ENCODE data around the gene NRG2. TPM values are rescaled to one million over a fixed set of nuclear protein-coding genes. Genes with fewer than 3 reads are reported as not detected.

The NRG2 gene
- total and polyA plus RNA-seq, 8 donors, result 1.2 to 5.2 (median 3.0) TPM

GRCh38 chr5:140083120-140083519 lies 40.0 kb upstream of the NRG2 start:
- Histone ChIP-seq H3K9me3 (no peaks in the 10 kb centered on the region), H3K27me3 (no peaks in the 10 kb centered on the region), H3K4me1 (peaks cover 0 to 6% (median 0%) of the 10 kb centered on the region in 3 donors), H3K27ac (no peak overlapping the region), H3K36me3 (no peaks in the 10 kb centered on the region), H3K4me3 (no peak overlapping the region)
- WGBS, 2 donors, result 65 to 78% methylated on average over 1 of the region's 1 CpG
- intact Hi-C loops (cut with DNase I), result loop anchor here in 1 of 3 donors (5.0 kb wide), 1 partner anchor 69 kb away; no protein-coding TSS in a partner anchor
- ATAC-seq, result no peak
- TF ChIP-seq CTCF (IDR thresholded peaks at IDR 0.05), result no peak
- FAIRE-seq, result no peak
- DNase-seq, result no peak

DNA sequence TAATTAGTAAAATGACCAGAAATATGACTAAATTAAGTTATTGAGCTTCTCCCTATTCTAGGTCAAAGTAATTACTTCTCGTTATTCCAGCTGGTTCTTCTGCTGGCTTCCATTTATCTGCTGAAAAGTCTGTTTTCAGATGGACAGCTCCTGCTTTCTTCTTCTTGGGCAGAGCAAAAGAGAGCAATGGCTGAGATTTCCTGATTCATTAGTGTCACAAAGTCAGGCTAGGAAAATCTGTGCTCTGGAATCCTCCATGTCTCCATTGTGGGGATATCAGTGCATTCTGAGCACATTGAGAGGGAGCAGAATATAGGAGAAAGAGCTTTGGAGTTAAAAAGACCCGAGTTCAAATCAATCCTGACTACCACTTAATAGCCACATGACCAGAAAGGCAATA lies 33.7 kb upstream of the NRG2 start:
- Histone ChIP-seq H3K9me3 (no peaks in the 10 kb centered on the region), H3K27me3 (no peaks in the 10 kb centered on the region), H3K4me3 (no peak overlapping the region), H3K4me1 (no peaks in the 10 kb centered on the region), H3K27ac (no peak overlapping the region), H3K36me3 (no peaks in the 10 kb centered on the region)
- intact Hi-C loops (cut with DNase I), result loop anchor here in 1 of 3 donors (5.0 kb wide), 1 partner anchor 81 kb away; no protein-coding TSS in a partner anchor
- ATAC-seq (no peak), FAIRE-seq (no peak), DNase-seq (no peak)
- WGBS, 2 donors, result 73 to 86% methylated on average over 2 of the region's 2 CpGs
- TF ChIP-seq CTCF (IDR thresholded peaks at IDR 0.05), result no peak

DNA sequence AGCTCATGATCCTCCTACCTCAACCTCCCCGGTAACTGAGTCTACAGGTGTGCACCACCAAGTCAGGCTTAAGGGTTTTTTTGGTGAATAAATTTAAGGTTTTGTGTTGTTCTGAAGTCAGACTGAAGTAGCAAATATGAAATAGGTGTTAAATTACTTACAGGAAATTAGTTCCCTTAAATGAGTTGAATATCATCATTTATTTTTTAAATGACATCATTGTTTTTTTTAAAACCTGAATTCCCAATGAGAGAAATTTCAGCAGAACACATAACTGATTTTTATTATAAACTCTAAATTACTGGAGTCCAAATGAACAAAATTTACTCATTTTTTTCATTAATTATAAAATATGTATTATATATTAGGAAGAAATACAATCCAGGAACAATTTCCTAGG lies 33.0 kb upstream of the NRG2 start:
- intact Hi-C loops (cut with DNase I), result loop anchor here in 1 of 3 donors (5.0 kb wide), 1 partner anchor 81 kb away; no protein-coding TSS in a partner anchor
- WGBS, 2 donors, result 93 to 97% methylated on average over 1 of the region's 1 CpG
- Histone ChIP-seq H3K4me1 (no peaks in the 10 kb centered on the region), H3K27ac (no peak overlapping the region), H3K27me3 (no peaks in the 10 kb centered on the region), H3K36me3 (no peaks in the 10 kb centered on the region), H3K4me3 (no peak overlapping the region), H3K9me3 (no peaks in the 10 kb centered on the region)
- no peak for TF ChIP-seq CTCF (IDR thresholded peaks at IDR 0.05)
- no peak for ATAC-seq
- no peak for DNase-seq
- FAIRE-seq, result peak; percentile 59

DNA sequence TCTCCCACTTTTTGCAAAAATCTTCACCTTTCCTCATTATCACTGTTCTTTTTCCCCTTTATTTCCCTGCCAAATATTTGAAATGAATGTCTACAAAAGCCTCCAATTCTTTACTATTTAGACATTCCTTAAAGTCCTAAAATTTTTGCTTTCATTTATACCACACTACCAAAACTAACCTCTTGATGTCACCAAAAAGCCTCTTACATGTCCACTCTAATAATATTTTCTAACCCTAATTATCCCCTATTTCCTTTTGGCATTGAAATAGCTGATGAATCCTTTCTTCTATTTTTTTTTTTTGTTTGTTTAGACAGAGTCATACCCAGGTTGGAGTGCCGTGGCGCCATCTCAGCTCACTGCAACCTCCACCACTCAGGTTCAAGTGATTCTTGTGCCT lies 32.3 kb upstream of the NRG2 start:
- no peaks in the 10 kb centered on the region for H3K27me3 ChIP-seq
- WGBS, 2 donors, result 53 to 56% methylated on average over 2 of the region's 2 CpGs
- no peak for TF ChIP-seq CTCF (IDR thresholded peaks at IDR 0.05)
- no peak overlapping the region for H3K4me3 ChIP-seq
- no peaks in the 10 kb centered on the region for H3K4me1 ChIP-seq
- DNase-seq (no peak), FAIRE-seq (no peak), ATAC-seq (peak in 2 of 4 donors; percentile 20 to 46)
- intact Hi-C loops (cut with DNase I), result loop anchor here in 1 of 3 donors (5.0 kb wide), 1 partner anchor 82 kb away; no protein-coding TSS in a partner anchor
- H3K9me3 ChIP-seq, result no peaks in the 10 kb centered on the region
- no peak overlapping the region for H3K27ac ChIP-seq
- H3K36me3 ChIP-seq, result no peaks in the 10 kb centered on the region

DNA sequence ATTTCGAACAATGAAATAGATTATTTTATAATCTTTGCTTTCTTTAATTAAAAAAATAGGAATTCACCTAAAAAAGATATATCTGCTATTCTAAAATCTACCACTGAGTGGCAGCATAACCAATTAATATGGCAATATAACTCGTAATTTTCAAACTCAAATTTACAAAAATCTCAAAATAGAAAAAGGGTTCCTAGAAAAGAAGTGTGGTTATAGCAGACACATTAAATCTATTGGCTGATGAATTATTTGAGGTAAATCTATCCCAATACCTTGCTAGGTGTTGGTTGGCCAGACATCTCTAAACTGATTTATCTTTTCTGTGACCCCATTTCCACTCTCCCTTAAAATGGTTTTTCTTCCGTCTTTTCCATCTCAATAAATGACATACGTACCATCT lies 30.2 kb upstream of the NRG2 start:
- Histone ChIP-seq H3K27ac (no peak overlapping the region), H3K27me3 (no peaks in the 10 kb centered on the region), H3K36me3 (no peaks in the 10 kb centered on the region), H3K9me3 (no peaks in the 10 kb centered on the region), H3K4me1 (no peaks in the 10 kb centered on the region), H3K4me3 (no peak overlapping the region)
- 3 to 5% methylated on average over 4 of the region's 4 CpGs for WGBS, 2 donors
- FAIRE-seq, result peak; percentile 98
- ATAC-seq, result peak in 1 of 4 donors; percentile 39
- intact Hi-C loops (cut with DNase I), result no loop called here
- DNase-seq, result no peak
- peak; percentile 19 to 60 (median 54) for TF ChIP-seq CTCF (IDR thresholded peaks at IDR 0.05)

Data from pancreas (tissue), 10 donors.